Activated gamma-delta T cell treated with anti-CD3 and anti-CD28 coated beads, Interleukin-2, amount 50 U/mL, for 16 hours (primary cell): ENCODE results near the gene ATE1.
"Not testable (repeated sequence)": the region's sequence is repeated elsewhere in the genome, so short reads cannot be mapped to it uniquely, and the experiment has no call there.

ENCODE experiments used
- DNase-seq: peaks from one replicate; pipeline ENCODE4 v3.0.0-alpha.2; 2020; ENCODE audit warnings: low read depth

The ATE1 gene

DNA sequence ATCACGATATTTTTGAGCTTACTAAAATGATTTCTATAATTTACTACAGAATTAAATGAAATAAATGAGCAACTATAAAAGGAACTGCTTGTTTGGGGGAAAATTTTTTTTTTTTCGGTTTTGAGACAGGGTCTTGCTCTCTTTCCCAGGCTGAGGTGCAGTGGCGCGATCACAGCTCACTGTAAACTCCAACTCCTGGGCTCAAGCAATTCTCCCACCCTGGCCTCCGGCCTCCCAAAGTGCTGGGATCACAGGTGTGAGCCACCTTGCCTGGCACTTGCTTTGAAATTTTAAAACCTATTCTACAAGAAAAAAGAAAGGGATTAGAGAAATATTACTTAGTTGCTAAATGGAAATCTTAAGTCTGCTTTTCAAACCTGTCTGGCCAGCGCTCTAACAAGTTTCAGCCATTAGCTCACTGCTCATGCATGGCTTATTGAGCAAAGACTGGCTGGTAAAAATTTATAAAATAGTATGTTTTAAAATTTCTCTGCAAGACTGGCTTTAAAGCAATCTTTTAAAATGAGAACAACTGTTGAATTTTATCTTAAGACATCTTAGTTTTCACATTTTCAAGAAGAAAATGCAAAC, 144.0 kb downstream of the ATE1 start:
- no peak for DNase-seq

DNA sequence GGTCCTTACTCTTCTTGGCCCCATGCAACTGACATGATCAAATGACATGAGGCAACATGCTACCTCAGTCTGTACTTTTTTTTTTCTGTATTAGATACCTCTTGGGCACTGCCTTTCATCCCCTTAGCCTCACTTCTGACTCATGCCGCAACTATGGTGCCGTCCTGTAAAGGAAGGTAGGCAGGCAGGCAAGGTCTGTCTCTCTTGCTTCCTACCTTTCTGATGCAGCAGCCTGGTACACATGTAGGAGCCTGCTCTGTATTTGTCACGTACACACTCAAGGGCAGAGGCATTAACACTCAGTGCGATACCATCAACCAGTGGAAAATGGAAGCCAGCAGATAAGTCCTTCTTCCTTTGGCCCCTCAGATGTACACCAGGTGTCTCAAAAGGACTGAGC, 146.7 kb downstream of the ATE1 start:
- no peak for DNase-seq

DNA sequence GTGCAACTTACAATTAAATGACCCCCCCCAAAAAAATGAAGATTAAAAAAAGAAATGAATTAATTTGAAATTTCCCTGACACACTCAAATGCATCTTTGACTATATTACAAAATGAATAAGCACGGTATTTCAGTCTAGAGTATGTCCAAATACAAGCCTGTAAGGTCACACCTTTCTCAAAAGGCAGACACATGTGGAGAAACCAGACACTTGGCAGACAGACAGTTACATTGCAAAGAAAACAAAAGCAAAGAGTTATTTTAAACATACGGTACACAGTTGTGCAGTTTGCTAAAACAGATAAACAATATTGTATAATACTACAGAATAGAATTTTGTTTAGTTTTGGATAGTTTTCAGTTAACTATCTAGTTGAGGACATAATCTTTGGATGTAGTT, 153.0 kb downstream of the ATE1 start:
- DNase-seq: no peak

DNA sequence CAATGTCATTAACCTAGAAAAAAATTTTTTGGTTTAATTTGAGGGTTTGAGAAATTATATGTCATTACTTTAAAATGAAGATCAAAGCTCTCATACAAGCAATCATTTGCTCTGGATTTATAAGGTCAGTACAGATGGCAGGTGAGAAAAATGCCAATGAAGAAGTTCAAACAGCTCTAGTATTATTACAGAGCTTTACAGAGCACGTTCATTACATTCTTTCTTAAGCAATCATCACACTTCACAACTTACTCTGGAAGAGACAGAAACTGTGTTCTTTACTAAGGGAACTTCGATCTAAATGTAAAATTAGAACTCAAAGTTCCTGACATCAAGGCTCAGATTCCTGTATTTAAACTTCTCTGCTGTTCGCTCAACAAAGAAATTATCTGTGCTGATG, 153.4 kb downstream of the ATE1 start:
- DNase-seq: no peak

DNA sequence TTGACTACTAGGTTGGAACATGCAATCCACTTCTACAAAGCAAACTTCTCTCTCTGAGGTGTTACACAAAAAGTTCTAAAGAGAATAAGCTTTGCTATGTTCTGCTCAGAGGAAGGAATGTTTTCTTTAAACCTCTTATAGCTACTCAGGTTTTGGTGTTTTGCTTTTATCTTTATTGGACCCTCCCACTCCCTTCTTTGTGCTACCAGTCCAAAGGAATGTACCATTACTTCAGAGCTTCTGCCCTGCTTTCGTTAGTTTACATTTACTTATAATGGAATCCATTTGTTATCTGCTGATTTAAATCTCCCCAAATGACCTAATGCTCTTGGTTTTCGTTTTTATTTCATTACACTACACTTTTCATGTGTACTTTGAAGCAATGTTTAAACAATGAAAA, 154.9 kb downstream of the ATE1 start:
- DNase-seq: no peak

DNA sequence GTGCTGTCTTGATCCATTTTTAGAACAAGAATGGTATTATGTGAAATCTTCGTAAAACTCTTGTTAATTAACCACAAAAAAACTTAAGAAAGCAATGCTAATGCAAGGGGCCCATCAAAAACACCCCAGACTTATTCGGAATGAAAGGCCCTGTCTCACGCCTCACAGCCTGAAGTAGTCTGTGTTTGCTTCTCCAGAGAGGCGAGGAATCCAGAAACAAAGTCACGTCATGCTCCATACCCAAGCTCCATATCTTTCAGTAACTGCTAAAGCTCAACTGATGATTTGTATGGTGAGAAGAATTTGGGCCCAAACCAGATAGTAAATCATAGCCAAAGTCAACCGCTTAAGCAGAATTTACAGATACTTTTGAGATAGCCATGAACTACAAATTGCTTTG, 155.4 kb downstream of the ATE1 start:
- DNase-seq: no peak

DNA sequence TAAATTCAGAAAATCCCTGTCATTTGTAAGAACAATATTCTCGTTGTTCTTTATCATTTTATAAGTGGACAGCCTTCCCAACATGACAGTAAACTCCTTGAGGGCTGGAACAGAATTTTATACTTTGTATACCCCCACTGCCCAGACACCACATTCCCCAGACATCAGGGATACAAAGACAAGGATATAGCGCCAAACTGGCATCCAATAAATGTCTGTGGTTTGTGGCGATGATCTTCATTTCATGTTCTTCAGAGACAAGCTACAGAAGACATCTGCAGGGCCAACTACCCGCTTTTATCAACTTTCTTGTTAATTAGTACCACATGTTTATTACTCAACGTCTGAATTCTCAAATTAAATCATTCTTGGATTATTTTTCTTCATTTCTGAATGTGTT, 155.9 kb downstream of the ATE1 start:
- no peak for DNase-seq

DNA sequence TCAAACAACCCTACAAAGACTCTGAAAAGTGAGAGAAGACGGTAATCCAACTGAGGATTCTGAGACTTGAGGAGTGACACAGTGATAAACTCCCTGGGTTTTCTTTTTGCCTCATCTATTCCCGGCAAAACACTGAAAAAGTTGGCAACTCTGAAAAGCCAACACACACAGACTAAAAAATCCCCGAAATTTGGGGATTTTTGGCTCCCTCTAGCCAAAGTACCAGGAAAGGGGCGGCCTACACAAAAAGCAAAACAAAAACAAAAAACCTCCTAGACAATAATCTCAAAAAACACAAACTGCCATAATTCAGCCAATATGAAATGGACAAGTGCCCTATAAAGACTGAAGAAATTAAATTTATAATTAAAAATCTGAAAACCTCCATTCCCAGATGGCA, 161.4 kb downstream of the ATE1 start:
- DNase-seq: no peak

DNA sequence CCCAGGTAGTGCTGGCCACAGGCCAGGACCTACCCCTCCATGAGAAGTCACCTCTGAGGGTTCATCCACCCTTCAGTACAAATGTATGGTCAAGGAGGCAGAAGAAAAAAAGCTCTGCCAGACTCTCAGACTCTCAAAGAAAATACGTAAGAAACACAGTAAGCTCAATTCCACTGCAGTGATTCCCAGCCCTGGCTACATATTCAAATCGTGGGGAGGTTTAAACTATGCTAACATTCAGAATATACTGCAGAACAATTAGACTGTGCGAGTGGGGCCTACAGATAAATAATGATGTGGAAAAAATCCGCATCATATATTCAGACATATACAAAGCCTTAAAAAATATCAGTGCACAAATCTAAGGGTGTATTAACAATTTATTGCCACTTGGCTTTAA, 162.6 kb downstream of the ATE1 start:
- DNase-seq: no peak

DNA sequence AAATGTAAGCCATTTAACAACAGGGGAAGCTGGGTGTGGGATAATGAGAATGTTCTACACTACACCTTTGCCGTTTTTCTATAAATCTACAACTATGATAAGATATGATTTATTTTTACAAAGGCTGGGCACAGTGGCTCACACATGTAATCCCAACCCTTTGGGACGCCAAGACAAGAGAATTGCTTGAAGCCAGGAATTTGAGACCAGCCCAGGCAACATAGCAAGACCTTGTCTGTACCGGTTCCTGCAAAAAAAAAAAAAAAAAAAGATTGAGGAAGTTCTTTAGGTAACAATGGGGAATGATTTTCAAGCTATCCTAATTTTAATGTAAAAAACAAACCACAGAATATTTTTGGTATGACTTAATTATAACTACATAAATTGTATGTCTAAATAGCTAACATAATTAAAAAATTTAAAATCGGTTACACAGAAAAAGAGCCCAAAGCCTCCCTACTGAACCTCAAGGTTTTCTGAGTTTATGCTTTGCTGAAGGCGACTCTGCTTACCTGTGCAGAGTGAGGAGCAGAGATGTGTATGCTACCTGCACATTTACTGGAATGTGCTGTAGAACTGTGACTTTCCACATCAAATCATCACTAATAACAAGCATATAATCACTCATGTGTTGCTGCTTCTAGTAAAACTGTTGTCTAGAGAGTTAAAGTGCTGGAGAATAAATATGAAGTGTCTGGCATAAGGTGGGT, 163.4 kb downstream of the ATE1 start:
- no peak for DNase-seq

DNA sequence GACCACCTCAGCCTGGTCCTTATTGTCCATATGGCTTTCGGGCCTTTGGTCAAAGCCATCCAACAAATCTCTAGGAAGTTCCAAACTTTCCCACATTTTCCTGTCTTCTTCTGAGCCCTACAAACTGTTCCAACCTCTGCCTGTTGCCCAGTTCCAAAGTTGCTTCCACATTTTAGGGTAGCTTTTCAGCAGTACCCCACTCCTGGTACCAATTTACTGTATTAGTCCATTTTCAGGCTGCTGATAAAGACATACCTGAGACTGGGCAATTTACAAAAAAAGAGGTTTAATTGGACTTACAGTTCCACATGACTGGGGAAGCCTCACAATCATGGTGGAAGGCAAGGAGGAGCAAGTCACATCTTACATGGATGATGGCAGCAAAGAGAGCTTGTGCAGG, 170.6 kb downstream of the ATE1 start:
- not testable (repeated sequence) for DNase-seq

DNA sequence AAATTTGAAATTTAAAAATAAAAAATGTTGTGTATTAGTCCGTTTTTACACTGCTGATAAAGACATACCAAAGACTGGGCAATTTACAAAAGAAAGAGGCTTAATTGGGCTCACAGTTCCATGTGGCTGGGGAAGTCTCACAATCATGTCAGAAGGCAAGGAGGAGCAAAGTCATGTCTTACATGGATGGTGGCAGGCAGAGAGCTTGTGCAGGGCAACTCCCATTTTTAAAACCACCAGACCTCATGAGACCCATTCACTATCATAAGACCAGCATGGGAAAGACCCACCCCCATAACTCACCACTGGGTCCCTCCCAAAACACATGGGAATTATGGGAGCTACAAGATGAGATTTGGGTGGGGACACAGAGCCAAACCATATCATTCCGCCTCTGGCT, 172.3 kb downstream of the ATE1 start:
- not testable (repeated sequence) for DNase-seq

DNA sequence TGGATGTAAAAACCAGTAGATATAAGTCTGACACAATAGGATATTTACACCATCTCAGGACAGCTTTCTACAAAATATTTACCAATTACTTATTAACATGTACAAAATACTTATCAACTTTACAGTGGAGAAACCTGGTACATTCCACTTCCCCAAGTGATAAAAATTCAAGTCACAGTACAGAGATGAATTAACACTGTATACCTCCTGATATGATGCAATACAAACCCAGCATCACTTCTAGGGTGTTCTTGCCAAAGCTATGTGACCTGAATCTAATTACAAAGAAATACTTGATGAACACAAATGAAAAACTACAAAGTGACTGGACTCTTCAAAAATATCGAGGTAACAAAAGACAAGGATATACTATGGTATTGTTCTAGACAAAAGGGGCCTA, 173.2 kb downstream of the ATE1 start:
- DNase-seq: no peak

DNA sequence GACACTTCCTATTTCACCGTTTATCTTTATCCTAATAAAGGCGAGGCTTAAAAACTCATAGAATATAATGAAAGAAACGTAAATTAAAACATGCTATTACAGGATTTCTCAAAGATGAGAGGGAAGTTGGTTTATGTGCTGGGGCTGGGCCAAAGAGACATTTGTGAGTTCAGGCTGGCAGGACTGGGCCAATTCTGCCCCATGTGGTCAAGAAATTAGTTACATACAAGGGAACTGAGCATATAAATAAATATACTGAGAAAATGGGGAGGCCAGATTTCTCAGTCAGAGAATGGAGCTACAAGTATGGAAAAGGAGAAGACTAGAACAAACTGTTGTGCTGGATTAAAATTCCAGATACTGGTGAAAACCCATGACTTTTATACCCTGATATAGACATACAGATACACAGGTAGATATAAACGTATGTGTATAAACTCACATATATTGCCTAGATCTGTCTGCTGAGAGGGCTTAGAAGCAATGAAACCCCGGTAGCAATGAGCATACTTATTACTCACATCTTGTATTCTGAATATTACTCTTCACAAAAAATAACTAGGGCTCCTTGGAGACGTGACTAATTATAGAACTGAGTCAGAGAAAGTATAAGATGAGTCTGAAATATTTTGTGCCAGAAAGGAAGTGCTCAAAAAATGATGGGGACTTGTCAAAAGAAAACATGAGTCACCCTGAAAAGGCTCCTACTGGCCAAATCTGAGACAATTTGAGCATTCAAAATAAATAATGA, 173.9 kb downstream of the ATE1 start:
- DNase-seq: no peak

DNA sequence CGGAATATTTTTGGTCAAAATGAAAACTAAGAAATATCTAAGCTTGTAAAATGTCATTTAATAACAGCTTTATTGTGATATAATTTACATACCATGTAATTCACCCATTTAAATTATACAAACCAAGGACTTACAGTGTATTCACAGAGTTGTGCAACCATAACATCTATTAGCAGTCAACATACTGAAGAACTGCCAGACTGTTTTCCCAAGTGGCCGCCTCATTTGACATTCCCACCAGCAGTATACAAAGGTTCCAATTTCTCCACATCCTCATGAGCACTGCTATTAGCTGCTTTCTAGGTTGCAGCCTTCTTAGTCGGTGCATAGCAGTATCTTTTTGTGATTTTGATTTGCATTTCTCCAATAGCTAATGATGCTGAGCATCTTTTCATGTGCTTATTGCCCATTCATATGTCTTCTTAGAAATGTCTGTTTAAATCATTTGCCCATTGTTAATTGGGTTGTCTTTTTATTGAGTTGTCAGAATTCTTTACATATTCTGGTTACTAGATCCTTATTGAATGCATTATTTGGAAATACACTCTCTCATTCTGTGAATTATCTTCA, 176.6 kb downstream of the ATE1 start:
- DNase-seq: no peak

DNA sequence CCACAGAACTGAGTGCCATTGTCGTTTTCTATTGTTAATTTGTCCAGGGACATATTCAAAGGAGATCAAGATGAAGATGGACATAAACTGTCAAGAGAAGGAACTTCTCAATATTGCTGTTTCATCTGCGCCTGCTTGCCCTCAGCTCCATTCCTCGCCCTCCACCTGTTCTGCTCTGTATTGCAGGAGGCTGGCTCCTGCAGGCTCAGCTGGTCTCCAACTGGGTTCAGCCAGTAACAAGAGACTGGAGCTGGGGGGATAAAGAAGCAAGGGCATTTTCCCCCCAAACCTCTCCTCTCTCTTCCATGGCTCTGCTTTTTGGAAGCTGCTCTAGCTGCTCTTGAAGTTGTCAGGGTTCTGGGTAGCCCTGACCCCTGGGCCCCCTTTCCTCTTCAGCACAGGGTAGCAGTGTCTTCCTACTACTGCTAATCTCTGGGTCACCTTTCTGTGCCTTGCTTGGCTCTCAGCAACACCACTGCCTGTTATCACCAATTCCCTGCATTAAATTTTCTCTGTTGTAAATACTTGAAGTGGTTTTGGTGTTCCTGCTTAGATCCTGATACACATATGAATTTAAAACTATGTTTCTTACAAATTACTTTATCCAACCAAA, 180.6 kb downstream of the ATE1 start:
- no peak for DNase-seq

DNA sequence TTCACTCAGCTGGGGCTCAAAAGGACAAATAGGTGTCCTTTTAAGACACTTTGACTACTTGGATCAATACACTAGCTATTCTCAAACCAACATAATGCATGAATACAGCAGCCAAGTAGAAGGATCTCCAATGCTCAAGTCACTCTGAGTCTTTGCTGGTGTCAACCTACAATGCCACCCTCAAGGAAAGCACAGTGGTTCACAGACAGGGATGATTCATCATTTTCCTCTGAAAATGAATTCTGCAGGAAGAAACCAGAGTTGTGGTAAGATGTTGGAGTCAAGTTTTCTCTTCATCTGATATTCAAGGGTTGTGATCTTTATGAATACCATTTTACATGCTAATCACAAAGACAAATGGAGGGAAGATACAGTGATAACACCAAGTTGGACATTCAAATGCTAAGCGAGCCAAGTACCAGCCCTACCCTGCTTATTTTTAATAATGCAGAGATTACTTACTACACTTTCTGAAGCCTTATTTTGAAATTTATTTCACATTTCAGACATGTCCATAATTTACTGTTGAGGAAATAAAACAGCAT, 186.5 kb downstream of the ATE1 start:
- DNase-seq: no peak

DNA sequence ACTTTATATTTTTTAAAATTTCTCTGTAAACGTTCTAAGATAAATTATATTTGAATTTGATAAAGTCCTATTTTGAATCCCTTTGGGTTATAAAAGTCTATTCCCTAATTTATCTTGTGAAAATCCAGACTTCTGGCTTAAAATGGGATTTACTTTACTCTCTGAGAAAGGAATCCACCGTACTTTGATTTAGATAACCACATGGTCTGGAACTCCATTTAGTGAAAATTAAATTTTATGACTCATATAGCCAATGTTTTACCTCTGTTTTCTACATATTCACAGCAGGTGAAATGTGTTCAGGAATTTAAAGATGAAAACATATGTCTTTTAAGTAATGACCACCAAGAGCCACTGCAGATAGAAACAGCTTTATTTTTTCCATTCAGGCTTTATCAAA, 187.8 kb downstream of the ATE1 start:
- DNase-seq: no peak

DNA sequence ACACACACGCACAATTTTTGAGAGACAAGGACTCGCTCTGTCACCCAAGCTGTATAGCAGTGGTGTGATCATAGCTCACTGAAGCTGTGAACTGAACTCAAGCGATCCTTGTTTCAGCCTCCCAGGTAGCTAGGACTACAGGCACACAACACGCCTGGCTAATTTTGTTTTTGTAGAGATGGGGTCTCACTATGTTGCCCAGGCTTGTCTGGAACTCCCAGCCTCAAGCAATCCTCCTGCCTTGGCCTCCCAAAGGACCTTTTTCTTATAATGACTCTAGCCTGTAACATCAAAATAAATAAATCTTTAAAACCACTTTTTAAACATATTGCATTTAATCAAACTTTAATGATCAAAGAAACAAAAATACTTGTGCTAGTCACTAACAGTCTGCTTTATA, 188.7 kb downstream of the ATE1 start:
- no peak for DNase-seq

DNA sequence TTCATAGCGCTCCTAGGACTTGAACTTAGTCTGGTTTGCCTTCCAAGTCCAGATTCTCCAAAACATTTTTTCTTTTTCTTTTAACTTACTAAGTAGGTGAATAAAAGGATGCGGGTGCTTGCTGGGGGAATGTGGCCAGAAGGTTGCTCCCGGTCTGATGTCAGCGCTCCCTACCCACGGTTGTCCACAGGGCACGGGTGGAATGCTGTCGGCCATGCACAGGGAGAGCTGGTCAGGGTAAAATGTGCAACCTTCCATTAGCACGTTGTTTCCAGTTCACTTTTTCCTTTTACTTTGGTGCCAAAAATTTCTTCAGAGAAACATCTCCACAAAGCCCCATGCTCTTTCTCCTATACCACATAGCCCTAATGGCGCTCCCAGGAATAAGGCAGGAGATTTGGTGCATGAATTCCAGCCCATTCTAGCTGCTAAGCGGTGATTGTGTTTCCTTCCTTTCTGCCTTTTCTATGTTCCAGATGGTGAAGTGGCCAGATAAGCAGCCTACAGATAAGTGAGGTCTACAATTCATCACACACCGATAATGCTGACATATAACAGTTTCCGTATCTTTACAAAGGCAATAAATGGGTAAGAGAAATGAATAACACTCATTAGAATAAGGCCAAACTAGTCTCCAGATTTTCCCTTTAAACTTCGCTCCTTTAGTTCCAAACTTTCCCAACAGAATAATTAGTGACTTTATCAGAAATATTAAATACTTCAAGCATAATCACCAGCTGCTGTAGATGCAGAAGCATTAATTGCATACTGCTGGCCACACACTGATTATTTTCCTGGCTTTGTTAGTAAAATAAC, 191.3 kb downstream of the ATE1 start:
- DNase-seq: no peak

DNA sequence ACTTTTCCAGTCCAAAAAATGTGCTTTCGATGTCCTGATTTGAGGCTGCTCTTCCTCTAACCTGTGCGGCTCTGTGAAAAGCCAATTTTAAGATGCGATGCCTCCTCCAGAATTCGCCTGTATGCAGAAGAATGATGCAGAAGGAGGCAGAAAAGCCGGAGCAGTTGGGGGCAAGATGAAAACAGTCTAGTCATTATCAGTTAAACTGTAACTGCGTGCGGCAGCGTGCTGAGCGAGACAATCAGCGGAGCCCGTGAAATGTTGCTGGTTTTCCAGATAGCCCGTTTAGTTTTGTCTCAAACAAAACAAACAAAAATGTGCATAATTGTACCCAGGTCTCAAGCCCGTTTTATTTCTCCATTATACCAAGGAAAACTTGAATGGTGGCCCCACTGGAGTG, 192.6 kb downstream of the ATE1 start:
- no peak for DNase-seq
